ENCODE data around the gene ETV1.
A peak's percentile ranks its signal among the peaks of the same experiment; 100 is the strongest.

Gene ETV1

GRCh38 chr7:13963925-13964324 lies 25.5 kb downstream of the ETV1 start:
- H3K4me3 ChIP-seq (ENCODE audit: low read depth, low read length): no peak overlapping the region
- H3K9me3 ChIP-seq (ENCODE audit: control insufficient read depth, insufficient read depth, low read length): no peaks in the 10 kb centered on the region
- H3K27me3 ChIP-seq (ENCODE audit: control insufficient read depth, insufficient read depth, low read length): no peaks in the 10 kb centered on the region
- H3K4me1 ChIP-seq (ENCODE audit: control insufficient read depth, insufficient read depth, low read length): peaks cover 14% of the 10 kb centered on the region
- no peak overlapping the region for H3K9ac ChIP-seq (ENCODE audit: low read depth, low read length)
- H3K27ac ChIP-seq (ENCODE audit: low read depth, low read length): peak overlapping the region; percentile 63
- H3K36me3 ChIP-seq (ENCODE audit: control insufficient read depth, insufficient read depth, low read length): no peaks in the 10 kb centered on the region

- Histone ChIP-seq H3K4me3 (ENCODE audit: low read depth, low read length) (no peak overlapping the region), H3K4me1 (ENCODE audit: control insufficient read depth, insufficient read depth, low read length) (peaks cover 7% of the 10 kb centered on the region; the same call in 1 of the 2 replicates), H3K27ac (ENCODE audit: low read depth, low read length) (no peak overlapping the region), H3K9me3 (ENCODE audit: control insufficient read depth, insufficient read depth, low read length) (no peaks in the 10 kb centered on the region), H3K27me3 (ENCODE audit: control insufficient read depth, insufficient read depth, low read length) (no peaks in the 10 kb centered on the region), H3K9ac (ENCODE audit: low read depth, low read length) (no peak overlapping the region), H3K36me3 (ENCODE audit: control insufficient read depth, insufficient read depth, low read length) (0 out of 2 replicates have a peak, but pooled peaks cover 7% of the 10 kb centered on the region)
Measured at GRCh38 chr7:13955494-13955893, 34.0 kb downstream of the ETV1 start.

GRCh38 chr7:13953368-13953767 lies 36.1 kb downstream of the ETV1 start:
- H3K4me1 ChIP-seq (ENCODE audit: control insufficient read depth, insufficient read depth, low read length): peaks cover 25% of the 10 kb centered on the region
- H3K36me3 ChIP-seq (ENCODE audit: control insufficient read depth, insufficient read depth, low read length): 0 out of 2 replicates have a peak, but pooled peaks cover 11% of the 10 kb centered on the region
- no peak overlapping the region for H3K9ac ChIP-seq (ENCODE audit: low read depth, low read length)
- no peaks in the 10 kb centered on the region for H3K9me3 ChIP-seq (ENCODE audit: control insufficient read depth, insufficient read depth, low read length)
- no peaks in the 10 kb centered on the region for H3K27me3 ChIP-seq (ENCODE audit: control insufficient read depth, insufficient read depth, low read length)
- no peak overlapping the region for H3K4me3 ChIP-seq (ENCODE audit: low read depth, low read length)
- H3K27ac ChIP-seq (ENCODE audit: low read depth, low read length): no peak overlapping the region

DNA sequence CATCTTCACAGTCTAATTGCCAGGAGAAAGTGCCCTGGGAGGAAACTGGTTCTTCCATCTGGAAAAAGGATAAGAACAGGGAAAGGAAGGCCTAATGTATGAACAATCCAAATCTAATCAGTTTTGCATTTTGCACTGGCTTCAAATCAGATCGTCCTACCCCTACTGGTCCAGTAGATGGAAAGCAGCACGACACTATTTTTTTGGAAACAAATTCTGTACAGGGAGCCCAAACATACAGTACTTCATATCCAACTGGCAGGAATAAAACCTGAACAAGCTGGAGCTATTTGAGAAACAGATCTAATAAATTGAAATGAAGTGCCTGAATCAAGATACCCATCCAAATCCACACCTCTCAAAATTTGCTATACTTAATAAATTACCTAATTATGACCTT lies 36.5 kb downstream of the ETV1 start:
- Histone ChIP-seq H3K27ac (ENCODE audit: low read depth, low read length) (no peak overlapping the region), H3K4me1 (ENCODE audit: control insufficient read depth, insufficient read depth, low read length) (peaks cover 25% of the 10 kb centered on the region), H3K4me3 (ENCODE audit: low read depth, low read length) (no peak overlapping the region), H3K9me3 (ENCODE audit: control insufficient read depth, insufficient read depth, low read length) (no peaks in the 10 kb centered on the region), H3K27me3 (ENCODE audit: control insufficient read depth, insufficient read depth, low read length) (no peaks in the 10 kb centered on the region), H3K9ac (ENCODE audit: low read depth, low read length) (no peak overlapping the region), H3K36me3 (ENCODE audit: control insufficient read depth, insufficient read depth, low read length) (0 out of 2 replicates have a peak, but pooled peaks cover 7% of the 10 kb centered on the region)

GRCh38 chr7:13949939-13950338 lies 39.5 kb downstream of the ETV1 start:
- Histone ChIP-seq H3K36me3 (ENCODE audit: control insufficient read depth, insufficient read depth, low read length) (0 out of 2 replicates have a peak, but pooled peaks cover 3% of the 10 kb centered on the region), H3K27me3 (ENCODE audit: control insufficient read depth, insufficient read depth, low read length) (no peaks in the 10 kb centered on the region), H3K9me3 (ENCODE audit: control insufficient read depth, insufficient read depth, low read length) (no peaks in the 10 kb centered on the region), H3K9ac (ENCODE audit: low read depth, low read length) (no peak overlapping the region), H3K27ac (ENCODE audit: low read depth, low read length) (no peak overlapping the region), H3K4me3 (ENCODE audit: low read depth, low read length) (no peak overlapping the region), H3K4me1 (ENCODE audit: control insufficient read depth, insufficient read depth, low read length) (peaks cover 25% of the 10 kb centered on the region)

DNA sequence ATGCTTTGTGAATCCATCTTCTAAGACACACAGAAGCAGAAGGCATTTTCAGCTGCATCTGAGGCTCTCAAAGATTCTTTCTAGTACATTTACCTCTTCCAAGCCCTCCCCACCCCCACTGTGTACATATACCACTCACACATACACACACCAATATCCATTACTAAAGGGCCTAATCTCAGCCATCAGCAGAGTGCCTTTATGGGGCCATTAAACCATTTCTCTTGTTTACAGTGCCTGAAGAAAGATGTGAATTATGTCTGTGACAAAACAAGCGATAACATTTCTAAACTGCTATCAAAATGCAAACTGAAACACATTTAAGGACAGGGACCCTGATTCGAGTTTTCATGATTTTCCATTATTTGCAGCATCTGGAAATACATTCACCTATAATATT lies 40.0 kb downstream of the ETV1 start:
- Histone ChIP-seq H3K4me1 (ENCODE audit: control insufficient read depth, insufficient read depth, low read length) (peaks cover 25% of the 10 kb centered on the region), H3K9ac (ENCODE audit: low read depth, low read length) (no peak overlapping the region), H3K27me3 (ENCODE audit: control insufficient read depth, insufficient read depth, low read length) (no peaks in the 10 kb centered on the region), H3K36me3 (ENCODE audit: control insufficient read depth, insufficient read depth, low read length) (0 out of 2 replicates have a peak, but pooled peaks cover 3% of the 10 kb centered on the region), H3K4me3 (ENCODE audit: low read depth, low read length) (no peak overlapping the region), H3K27ac (ENCODE audit: low read depth, low read length) (no peak overlapping the region), H3K9me3 (ENCODE audit: control insufficient read depth, insufficient read depth, low read length) (no peaks in the 10 kb centered on the region)

GRCh38 chr7:13948019-13948801 lies 41.3 kb downstream of the ETV1 start:
- H3K9me3 ChIP-seq (ENCODE audit: control insufficient read depth, insufficient read depth, low read length): no peaks in the 10 kb centered on the region
- no peak overlapping the region for H3K27ac ChIP-seq (ENCODE audit: low read depth, low read length)
- H3K9ac ChIP-seq (ENCODE audit: low read depth, low read length): no peak overlapping the region
- peaks cover 24% of the 10 kb centered on the region for H3K4me1 ChIP-seq (ENCODE audit: control insufficient read depth, insufficient read depth, low read length)
- H3K4me3 ChIP-seq (ENCODE audit: low read depth, low read length): no peak overlapping the region
- 0 out of 2 replicates have a peak, but pooled peaks cover 3% of the 10 kb centered on the region for H3K36me3 ChIP-seq (ENCODE audit: control insufficient read depth, insufficient read depth, low read length)
- H3K27me3 ChIP-seq (ENCODE audit: control insufficient read depth, insufficient read depth, low read length): no peaks in the 10 kb centered on the region

GRCh38 chr7:13947535-13947934 lies 41.9 kb downstream of the ETV1 start:
- Histone ChIP-seq H3K27ac (ENCODE audit: low read depth, low read length) (no peak overlapping the region), H3K9me3 (ENCODE audit: control insufficient read depth, insufficient read depth, low read length) (no peaks in the 10 kb centered on the region), H3K4me3 (ENCODE audit: low read depth, low read length) (no peak overlapping the region), H3K36me3 (ENCODE audit: control insufficient read depth, insufficient read depth, low read length) (0 out of 2 replicates have a peak, but pooled peaks cover 3% of the 10 kb centered on the region), H3K4me1 (ENCODE audit: control insufficient read depth, insufficient read depth, low read length) (peaks cover 24% of the 10 kb centered on the region), H3K27me3 (ENCODE audit: control insufficient read depth, insufficient read depth, low read length) (no peaks in the 10 kb centered on the region), H3K9ac (ENCODE audit: low read depth, low read length) (no peak overlapping the region)

GRCh38 chr7:13946181-13946580 lies 43.3 kb downstream of the ETV1 start:
- H3K4me3 ChIP-seq (ENCODE audit: low read depth, low read length): no peak overlapping the region
- peaks cover 24% of the 10 kb centered on the region for H3K4me1 ChIP-seq (ENCODE audit: control insufficient read depth, insufficient read depth, low read length)
- no peaks in the 10 kb centered on the region for H3K27me3 ChIP-seq (ENCODE audit: control insufficient read depth, insufficient read depth, low read length)
- H3K27ac ChIP-seq (ENCODE audit: low read depth, low read length): no peak overlapping the region
- H3K9me3 ChIP-seq (ENCODE audit: control insufficient read depth, insufficient read depth, low read length): no peaks in the 10 kb centered on the region
- H3K36me3 ChIP-seq (ENCODE audit: control insufficient read depth, insufficient read depth, low read length): 0 out of 2 replicates have a peak, but pooled peaks cover 3% of the 10 kb centered on the region
- H3K9ac ChIP-seq (ENCODE audit: low read depth, low read length): no peak overlapping the region

DNA sequence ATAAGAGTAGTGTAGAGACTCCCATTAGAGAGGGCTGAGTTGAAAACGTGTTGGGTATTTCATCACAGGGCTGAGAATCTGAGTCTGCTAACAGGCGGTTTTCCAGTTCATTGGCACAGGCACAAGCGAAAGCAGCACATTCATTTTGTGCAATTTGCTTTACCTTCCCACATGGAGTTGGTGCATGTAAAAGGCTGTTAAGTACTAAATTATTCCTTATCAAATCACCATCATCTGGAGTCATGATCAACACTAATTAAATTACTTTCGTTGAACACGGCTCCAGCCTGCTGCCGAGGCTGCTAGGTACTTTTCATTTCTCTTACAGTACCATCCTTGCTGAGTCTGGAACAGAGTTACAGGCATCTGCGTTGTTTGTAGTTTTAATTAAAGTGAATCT lies 43.8 kb downstream of the ETV1 start:
- H3K36me3 ChIP-seq (ENCODE audit: control insufficient read depth, insufficient read depth, low read length): 0 out of 2 replicates have a peak, but pooled peaks cover 3% of the 10 kb centered on the region
- H3K4me1 ChIP-seq (ENCODE audit: control insufficient read depth, insufficient read depth, low read length): peaks cover 24% of the 10 kb centered on the region
- H3K9ac ChIP-seq (ENCODE audit: low read depth, low read length): no peak overlapping the region
- no peaks in the 10 kb centered on the region for H3K27me3 ChIP-seq (ENCODE audit: control insufficient read depth, insufficient read depth, low read length)
- H3K27ac ChIP-seq (ENCODE audit: low read depth, low read length): no peak overlapping the region
- H3K4me3 ChIP-seq (ENCODE audit: low read depth, low read length): no peak overlapping the region
- no peaks in the 10 kb centered on the region for H3K9me3 ChIP-seq (ENCODE audit: control insufficient read depth, insufficient read depth, low read length)

DNA sequence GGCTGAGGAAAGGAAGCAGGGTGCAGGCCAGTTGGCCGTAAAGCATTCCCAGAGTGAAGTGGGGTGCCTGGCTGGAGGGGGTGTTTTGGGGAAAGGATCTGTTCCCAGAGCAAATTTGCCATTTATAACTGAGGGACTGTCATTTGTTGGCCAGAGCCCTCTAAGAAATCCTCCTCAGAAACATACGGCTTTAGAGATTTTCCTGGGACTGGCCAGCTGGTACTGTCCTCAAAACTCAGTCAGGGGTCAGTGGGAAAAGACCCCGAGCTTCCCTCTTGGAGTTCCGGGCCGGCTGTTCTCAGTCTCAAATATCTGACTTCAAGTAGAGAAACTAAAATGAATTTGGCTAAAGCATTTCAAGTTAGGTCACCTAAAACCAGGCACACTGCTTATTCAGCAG lies 55.9 kb downstream of the ETV1 start:
- no peaks in the 10 kb centered on the region; the same call in 1 of the 2 replicates for H3K4me1 ChIP-seq (ENCODE audit: control insufficient read depth, insufficient read depth, low read length)
- H3K4me3 ChIP-seq (ENCODE audit: low read depth, low read length): no peak overlapping the region
- H3K27ac ChIP-seq (ENCODE audit: low read depth, low read length): no peak overlapping the region
- H3K9ac ChIP-seq (ENCODE audit: low read depth, low read length): no peak overlapping the region
- H3K36me3 ChIP-seq (ENCODE audit: control insufficient read depth, insufficient read depth, low read length): peaks cover 79% of the 10 kb centered on the region
- no peaks in the 10 kb centered on the region for H3K27me3 ChIP-seq (ENCODE audit: control insufficient read depth, insufficient read depth, low read length)
- no peaks in the 10 kb centered on the region for H3K9me3 ChIP-seq (ENCODE audit: control insufficient read depth, insufficient read depth, low read length)

Measured in HUES48 (cell line).